GM19372 (cell line): ENCODE results near the gene ARL6IP4.

Experiments
- ATAC-seq: cut with Tn5 transposase; IDR thresholded peaks from one replicate; pipeline ENCODE4 v1.9.1; 2021; ENCODE audit warnings: mild to moderate bottlenecking, low read depth, moderate library complexity; ENCODE audit not compliant: unreplicated experiment

The ARL6IP4 gene

DNA sequence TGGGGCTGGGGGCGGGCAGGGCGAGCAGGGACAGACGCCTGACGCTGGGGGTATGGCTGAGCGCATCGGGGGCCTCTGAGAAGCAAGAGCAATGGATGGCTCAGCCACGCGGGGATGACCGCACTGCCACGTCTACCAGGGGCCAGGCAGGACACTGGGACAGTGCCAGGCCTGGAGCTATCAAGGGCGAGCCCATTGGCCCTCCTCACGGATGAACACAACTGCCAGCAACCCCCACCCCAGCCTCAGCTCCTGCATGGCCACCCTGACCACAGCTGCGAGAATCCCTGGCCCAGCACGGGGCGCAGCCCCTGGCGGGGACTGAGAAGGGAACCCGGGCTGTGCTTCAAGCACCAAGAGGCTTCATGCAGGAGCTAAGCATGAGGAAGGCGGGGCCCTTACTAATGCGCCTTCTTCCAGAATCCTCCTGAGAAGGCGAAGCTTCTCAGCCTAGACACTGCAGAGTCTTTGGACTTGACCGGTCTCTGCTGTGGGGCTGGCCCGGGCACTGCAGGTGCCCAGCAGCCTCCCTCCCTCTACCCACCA is 9.5 kb downstream of the ARL6IP4 start:
- no peak for ATAC-seq

DNA sequence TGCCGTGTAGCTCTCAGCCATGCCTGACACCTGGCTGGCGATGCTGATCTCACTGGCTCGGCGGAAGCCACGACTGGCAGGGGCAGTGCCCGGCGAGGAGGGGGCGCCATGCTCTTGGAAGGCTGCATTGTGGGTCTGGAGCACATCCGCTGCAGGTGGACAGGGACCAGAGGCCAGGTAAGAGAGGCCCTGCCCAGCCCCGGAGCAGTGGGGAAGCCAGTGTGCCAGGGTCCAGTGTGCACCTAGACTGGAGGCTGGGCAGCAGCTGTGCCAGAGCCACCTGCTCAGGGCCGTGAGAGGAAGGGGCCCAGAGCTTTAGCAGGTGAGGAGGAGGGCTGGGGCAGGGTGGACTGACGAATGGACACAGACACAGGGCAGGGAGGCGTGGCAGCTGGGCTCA is 10.1 kb downstream of the ARL6IP4 start:
- ATAC-seq = no peak

DNA sequence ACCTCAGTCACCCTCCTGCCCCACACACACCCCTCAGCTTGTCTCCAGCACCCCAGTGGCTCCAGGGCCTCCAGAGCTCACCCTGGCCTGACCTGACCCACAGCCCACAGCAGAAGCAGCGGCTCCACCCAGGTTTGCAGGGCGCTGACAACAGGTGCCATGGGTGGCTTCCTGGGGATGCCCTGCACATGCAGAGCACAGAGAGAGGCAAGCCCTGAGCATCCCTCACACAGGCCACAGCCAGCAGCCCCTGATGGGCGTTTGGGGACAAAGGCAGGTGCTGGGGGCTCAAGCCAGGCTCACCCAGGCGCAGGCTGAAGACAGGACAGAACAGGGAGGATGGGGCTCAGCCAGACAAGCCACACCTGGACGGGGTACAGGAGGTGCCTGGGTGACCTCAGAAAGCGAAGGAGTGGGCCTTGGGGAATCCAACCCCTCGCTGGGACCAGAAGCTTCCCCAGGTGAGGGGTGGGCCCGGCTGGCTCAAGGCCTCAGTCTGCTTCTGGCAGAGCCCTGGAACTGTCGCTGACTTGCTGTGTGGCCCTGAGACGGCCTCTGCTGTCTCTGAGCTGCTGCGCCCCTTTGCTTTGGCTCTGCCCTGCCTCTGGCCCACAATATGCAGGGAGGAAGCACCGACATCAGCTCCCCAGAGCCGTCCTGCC is 10.6 kb downstream of the ARL6IP4 start:
- no peak for ATAC-seq

DNA sequence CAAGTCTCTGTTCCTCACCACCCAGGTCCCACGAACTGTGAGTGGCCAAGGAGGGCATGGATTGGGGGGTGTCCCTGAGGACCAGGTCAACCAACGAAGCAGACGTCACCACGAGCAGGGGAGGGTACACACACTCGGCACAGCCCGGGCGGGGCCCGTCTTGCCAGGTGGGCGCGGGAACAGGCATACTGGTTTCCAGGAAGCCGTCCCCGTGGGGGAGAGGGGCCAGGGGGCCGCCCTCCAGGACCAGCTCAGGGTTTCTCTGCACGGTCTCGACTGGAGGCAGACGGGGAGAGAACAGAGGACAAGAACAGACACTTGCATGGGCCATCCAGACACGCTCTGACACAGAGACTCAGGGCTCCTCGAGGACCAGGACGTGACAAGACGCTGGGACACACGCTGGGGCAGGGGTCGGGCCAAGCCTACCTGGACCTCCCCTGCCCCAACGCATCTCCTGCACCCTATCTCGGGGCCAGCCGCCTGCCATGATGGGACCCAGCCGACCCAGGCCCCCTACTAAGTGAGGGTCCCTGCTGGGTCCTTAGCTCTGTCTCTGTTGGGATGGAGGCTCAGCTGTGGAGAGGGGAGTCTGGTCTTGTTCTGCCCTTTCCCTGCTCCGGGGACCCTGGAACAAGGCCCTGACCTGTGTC is 11.3 kb downstream of the ARL6IP4 start:
- ATAC-seq = no peak

DNA sequence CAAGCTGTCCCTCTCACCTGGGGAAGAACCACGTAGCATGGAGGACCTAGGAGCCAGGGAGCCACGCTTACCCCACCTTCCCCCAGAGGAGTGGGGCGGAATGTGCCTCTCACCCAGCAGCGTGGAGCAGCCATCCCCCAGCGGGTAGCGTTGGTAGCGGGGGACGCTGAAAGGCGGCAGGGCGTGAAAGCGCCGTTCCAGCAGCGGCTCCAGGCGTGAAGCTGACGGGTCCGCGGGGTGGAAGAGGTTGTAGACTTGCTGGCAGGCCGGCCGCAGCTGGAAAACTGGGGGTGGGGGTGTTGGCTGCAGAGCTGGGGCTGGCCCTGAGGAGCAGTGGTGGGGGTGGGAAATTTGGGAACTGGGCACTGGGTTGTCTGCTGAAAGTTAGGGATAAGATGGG is 11.9 kb downstream of the ARL6IP4 start:
- ATAC-seq = no peak

DNA sequence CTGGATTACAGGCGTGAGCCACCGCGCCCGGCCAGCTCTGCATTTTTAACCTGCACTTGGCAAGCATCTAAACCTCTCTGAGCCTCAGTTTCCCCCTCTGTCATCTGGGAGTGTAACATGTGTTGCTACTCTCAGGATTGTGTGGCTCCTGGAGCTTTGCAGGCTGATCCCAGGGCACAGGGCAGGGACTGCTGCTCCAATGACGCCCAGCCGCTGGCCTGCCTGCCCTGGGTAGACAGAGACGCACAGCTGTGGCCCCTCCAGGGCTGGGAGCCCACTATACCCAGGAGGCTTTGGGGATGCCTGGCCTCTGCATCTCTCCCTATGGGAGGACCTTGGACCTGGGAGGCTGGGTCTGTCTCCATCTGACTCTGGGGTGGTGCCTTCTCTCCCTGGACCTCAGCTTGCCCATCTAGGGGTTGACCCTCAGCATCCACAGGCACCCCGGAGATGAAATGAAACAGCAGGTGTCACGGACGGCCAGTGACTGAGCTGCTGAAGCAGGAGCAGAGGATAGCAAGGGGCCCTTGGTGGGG is 13.7 kb downstream of the ARL6IP4 start:
- no peak for ATAC-seq

DNA sequence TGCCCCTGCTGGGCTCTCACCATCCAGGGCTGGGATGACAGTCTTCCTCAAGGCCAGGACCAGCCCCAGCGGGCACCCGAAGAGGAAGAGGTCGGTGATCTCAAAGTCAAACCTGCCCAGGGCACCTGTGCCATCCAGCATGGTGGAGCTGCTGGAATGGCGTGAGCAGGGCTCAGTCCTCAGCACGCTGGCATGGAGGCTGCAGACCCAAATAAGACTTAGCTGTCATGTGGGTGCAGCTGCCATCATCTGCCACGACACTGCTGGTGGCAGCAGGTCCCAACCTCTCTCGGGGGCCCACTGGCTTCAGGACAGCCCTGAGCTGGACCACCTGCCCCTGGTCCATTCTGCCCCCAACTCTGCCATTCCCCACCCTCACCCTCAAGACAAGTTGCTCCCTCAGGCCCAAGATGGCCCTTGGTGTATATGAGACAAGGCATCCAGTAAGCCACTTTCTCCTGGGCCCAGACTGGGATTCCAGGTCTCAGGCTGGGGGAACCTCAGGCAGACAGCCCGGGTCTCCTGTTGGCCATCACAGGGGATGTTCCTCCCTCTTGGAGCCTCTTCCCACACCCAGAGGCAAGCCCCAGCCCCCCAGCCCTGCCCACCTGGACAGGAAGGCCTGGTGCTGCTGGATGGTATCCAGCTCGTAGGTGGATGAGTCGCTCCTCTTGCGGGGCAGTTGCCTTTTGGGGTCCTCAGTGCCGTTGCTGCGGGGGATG is 14.5 kb downstream of the ARL6IP4 start:
- ATAC-seq = no peak

DNA sequence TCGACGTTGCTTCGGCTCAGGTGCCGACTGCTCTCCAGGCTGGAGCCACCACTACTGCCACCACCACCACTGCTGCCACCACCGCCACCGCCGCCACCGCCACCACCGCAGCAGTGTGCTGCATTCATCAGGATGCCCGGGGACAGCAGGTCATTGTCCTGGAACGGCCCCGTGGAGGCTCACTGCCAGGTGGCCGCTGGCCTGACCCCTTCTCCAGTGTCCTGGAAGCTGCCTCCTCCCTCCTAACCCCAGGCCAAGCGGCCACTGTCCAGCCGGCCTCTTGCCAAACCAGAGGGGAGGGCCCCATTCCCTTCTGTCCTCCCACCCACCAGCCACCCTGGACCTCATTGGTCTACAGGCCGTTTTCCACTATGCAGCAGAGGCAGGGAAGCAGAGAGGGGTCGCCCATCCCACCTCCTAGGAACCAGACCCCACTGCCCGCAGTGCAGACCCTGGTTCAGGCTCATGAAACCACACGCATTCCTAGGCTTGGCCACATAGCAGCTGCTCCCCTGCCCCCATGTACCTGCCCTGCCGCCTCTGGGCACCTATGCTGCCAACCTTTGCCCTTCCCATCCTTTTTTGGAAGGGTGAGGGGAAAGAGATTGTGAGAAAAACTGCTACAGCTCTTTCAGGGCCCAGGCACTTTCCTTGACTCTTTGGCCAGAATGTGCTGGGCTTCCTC is 15.2 kb downstream of the ARL6IP4 start:
- ATAC-seq = no peak

DNA sequence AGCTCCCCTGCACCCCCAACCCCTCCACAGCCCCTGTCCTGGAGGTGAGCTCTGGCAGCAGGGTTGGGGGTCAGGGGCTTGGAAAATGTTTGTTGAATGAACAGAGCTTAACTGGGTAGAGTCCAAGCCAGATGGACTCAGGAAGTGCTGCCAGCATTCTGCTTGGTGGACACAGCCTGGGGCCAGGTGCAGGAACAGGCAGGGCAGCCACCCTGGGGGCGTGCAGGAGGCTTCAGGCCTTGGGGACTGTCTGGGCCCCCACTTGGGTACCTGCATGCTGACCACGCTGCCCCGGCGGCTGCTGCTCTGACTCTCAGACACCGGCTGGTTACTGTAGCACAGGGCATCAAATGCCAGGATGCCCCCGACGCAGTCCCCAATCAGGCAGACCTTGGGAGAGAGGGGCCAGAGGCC is 15.7 kb downstream of the ARL6IP4 start:
- ATAC-seq = no peak

DNA sequence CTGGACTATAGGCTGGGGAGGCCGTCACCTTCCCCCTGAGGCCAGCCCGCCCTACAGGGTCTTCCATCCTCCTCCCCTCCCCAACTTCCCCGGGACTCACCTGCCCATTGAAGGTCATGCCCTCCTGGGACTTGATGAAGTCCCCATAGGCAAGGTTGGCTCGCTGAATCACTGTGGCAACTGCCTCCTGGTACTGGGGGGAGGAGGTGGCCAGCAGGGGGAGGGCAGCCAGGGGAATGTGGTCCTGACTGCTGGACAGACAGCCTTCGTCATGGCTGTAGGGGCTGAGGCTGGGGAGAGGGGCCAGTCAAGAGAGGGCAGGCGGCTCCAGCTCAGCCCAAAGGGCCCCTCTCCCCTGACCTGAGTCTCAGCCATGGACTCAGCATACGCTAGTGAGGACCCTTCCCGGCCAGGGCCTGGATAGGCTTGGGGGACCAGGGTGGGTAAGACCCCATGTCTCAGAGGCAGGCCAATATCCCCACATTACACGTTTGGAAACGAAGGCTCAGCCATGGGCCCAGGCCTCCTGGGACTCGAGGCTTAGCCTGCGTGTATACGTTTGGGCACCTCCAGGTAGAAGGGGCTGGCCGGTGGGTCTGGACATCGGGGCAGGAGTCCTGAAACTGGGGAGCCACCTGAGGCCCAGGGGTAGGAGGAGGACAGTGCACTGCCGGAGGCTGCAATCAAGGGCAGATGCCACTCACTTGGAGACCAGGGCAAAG is 16.3 kb downstream of the ARL6IP4 start:
- ATAC-seq = no peak

DNA sequence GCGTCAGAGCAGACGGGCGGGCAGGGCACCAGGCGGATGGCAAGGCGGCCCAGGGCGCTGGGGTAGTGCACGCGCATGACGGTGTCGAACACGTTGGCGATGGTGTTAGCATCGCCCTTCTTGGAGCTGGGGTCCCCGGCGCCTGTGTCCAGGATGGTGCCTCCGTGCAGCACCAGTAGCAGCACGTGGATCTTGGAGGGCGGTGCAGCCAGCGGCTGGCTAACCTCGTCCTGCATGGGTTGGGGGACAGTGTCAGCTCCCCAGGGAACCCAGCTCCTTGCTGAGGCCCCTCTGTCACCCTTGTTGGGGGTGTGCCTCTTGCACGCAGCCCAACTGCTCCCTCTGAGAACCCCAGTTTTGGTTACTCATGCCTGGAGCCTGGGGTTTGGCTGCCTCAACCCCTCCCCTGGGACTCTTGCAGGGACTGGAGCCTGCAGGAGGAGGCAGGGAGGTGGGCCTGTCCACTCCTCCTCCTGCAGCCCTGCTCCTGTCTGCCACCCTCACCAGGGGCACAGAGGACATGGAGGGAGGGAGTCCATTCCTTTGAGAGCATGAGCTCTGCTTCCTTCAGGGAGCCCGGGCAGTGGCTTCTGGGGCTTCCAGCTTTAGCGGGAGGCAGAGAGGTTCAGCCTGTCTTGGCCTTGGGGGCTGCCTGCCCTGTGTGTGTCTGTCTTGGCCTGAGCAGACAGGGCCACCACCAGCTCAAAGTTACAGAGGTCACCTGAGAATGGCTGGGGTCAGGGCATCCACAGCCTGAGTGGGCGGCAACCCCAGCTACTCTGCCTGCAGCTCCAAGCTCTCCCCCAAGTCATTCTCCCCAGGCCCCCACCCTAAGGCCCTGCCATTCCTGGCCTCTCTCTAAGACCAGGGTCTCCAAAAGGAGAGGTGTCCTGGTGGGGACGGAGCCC is 17.1 kb downstream of the ARL6IP4 start:
- no peak for ATAC-seq

DNA sequence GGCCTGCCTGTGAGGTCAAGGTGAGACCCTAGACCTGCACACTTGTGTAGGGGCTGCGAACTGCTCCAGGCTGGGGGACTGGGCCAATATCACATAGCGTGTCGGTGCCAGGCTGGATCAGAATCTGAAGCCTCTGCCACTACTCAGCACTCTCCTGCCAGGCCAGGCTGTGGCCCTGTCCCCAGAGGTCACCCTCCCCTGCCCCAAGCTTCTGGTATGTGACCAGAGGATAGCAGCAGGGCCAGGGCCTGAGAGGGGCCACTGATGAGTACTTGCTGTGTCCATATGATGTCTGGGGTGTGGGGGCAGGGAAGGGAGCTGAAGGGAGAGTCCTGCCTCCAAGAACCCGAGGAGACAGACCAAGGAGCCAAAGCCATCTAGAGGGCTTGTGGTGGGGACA is 17.8 kb downstream of the ARL6IP4 start:
- no peak for ATAC-seq

DNA sequence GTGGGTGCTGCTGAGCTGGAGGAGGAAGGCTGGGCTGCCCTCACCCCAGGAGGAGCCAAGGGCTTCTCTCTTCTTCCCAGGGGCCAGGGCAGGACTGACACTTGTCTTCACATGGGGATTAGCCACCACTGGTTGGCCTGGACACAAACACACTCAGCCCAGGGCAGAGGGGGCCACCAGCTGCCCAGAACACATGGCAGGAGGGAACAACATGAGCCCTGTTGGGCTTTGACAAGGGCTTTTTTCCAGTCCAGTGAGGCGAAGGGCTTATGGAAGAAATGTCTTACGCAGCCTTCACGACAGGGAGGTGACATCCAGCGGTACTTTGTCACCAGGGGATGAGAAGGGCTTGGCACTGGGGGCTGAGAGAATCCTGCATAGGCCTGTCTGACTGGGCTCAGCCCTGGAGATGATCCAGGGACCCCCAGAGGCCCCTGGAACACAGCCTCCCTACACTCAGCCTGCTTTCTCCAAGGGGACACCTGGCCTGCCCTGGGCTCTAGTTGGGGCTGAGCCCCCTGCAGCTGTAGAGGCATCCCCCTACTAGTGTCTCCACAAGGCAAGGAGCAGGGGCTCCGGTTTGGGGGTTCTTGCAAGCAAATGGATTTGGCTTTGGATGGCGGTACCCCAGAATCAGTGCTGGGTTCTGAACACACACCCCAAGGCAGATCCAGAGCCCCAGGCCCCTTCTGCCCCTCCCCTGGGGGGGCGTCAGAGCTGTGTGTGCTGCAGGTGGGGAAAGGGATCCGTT is 18.9 kb downstream of the ARL6IP4 start:
- ATAC-seq = no peak

DNA sequence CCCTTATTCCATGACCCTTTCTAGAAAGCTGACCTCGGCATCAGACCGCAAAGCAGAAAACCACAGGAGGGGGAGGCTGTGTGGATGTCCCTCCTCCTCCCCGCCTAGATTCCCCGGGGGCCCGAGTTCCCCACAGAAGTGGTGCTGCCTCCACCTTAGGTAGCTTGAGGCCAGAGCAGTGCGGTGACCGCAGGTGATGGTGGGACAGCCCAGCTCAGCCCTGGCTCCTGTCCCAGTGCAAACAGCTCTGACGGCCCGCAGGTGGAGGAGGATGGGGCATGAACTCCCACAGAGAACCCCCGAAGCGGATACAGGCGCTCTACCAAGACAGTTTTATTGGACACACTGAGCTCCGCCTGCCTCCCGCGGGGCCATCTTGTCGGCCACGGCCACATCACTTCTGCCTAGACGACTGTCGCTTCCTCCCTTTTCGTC is 19.5 kb downstream of the ARL6IP4 start:
- ATAC-seq = no peak

DNA sequence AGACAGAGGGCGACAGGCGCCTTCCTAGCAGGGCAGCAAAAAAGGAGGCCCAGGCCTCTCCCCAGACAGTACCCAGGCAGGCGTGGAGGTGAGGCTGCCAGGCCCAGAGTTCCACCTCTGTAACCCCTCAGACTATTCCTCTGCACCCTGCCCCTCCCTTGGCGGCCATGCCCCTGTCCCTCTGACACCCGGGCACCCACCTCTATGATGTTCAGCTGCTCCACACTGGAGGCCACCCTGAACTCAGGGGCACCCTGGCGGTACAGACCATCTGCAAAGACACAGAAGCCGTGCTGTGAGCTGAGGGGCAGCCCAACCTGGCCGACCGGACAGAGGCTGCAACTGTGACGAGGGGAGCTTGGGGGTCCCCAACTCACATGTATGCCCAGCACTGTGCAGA is 20.1 kb downstream of the ARL6IP4 start:
- no peak for ATAC-seq

DNA sequence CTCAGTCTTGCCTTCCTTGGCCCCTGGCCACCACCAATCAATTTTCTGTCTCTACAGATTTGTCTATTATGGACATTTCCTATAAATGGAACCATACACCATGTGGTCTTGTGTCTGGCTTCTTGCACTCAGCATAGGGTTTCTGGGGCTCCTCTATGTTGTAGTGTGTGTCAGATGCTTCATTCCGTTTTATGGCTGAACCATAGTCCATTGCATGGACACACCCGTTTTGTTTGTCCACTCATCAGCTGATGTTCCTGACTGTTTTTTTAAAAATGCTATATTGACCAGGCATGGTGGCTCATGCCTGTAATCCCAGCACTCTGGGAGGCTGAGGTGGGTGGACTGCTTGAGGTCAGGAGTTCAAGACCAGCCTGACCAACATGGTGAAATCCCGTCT is 21.0 kb downstream of the ARL6IP4 start:
- ATAC-seq = no peak

DNA sequence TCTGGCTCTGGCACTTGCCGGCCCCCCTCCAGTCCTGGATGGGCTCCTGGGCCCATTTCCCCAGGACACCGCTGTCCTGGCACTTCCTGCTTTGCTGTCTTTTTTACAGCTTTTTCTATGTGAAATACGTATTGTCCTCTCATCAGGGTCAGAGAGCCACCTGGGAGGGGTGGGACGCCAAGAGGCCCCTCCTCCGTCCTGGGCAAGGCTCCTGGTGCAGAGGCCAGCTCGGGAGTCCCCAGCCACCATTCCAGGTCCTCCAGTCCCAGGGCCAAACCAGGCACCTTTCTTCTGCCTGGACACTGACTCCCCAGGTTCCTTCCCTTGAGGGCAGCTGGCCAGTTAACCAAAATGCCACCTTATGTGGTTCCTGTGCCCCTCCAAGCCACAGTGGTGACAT is 22.8 kb downstream of the ARL6IP4 start:
- no peak for ATAC-seq

DNA sequence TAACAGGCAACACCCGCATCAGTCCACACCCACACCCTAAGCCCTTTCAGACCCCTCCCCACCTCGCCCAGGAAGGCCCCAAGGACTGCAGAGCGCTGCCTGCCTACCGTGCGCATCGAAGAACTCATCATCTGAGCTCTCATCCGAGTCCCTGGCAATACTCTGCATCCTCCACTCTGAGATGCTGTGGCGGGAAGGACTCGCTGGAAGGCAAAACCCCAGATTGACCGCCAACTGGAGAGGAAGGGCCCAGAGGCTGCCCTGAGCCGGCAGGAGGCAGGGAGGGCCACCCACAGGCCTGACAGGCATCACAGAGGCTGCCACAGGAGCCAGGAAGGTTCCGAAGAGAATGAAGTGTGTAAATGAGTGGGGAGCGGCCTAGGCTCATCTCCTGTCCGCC is 23.8 kb downstream of the ARL6IP4 start:
- ATAC-seq = no peak
